GM12801 (cell line): ENCODE data around the gene KCNA5.

Source experiments
- TF ChIP-seq, protein P1 (sequence below): IDR thresholded peaks from one replicate; pipeline ENCODE4 v1.5.1; 2011; ENCODE audit warnings: control low read depth; ENCODE audit not compliant: insufficient read length; ENCODE audit errors: extremely low read depth

KCNA5 gene

DNA sequence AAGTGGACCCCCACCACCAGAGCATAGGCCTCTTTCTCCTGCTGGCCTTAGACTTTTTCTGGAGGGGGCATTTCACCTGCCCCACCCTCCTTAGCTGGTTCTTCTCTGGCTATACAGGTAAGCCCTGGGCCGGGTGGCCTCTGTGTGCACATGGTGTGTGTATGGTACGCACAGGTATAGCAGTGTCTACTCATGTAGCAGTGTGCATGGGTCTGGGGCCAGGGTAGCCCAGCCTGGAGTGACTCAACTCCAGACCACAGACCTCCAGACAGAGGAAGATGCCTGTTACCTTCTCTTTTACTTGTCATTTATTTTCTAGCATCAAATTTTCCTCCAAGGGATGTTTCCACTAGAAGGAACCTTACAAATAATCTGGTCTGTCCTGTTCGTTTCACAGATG is 6.9 kb downstream of the KCNA5 start:
- TF ChIP-seq, protein P1, sequence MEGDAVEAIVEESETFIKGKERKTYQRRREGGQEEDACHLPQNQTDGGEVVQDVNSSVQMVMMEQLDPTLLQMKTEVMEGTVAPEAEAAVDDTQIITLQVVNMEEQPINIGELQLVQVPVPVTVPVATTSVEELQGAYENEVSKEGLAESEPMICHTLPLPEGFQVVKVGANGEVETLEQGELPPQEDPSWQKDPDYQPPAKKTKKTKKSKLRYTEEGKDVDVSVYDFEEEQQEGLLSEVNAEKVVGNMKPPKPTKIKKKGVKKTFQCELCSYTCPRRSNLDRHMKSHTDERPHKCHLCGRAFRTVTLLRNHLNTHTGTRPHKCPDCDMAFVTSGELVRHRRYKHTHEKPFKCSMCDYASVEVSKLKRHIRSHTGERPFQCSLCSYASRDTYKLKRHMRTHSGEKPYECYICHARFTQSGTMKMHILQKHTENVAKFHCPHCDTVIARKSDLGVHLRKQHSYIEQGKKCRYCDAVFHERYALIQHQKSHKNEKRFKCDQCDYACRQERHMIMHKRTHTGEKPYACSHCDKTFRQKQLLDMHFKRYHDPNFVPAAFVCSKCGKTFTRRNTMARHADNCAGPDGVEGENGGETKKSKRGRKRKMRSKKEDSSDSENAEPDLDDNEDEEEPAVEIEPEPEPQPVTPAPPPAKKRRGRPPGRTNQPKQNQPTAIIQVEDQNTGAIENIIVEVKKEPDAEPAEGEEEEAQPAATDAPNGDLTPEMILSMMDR, result no peak

DNA sequence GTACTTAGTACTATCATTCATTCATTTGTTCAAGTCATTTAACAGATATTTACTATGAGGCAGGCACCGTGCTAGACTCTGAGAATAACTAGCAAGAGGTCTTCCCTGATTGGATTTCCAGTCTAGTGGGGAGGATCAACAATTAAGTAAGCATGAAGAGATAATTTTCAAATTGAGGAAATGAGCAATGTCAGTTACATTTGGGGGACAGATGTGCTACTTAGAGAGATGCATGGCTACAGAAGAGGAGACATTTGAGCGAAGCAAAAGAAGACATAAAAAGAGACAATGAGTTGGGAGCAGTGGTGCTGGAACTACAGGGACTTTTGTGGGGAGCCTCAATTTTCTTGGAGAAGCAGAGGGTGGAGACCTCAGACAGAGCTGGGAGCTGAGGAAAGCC is 7.7 kb downstream of the KCNA5 start:
- TF ChIP-seq, protein P1, result no peak

DNA sequence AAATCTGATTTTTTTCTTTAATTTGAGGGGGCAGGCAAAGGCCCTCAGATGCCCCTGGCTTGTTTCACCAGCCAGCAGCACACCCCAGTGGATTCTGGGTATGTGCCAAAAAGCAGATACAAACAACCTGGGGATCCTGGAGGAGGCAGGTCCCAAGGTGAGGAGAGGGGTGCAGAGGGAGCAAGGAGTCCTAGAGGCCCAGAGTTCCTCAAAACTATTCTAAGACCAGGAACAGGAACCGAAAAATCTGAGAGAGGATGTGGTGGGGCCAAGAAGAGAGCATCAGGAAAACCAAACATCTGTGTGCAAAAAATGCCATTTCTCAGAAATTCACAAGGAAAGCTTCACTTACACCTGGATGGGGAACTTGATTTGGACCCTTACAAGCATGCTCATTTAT is 8.2 kb downstream of the KCNA5 start:
- TF ChIP-seq, protein P1, result no peak

DNA sequence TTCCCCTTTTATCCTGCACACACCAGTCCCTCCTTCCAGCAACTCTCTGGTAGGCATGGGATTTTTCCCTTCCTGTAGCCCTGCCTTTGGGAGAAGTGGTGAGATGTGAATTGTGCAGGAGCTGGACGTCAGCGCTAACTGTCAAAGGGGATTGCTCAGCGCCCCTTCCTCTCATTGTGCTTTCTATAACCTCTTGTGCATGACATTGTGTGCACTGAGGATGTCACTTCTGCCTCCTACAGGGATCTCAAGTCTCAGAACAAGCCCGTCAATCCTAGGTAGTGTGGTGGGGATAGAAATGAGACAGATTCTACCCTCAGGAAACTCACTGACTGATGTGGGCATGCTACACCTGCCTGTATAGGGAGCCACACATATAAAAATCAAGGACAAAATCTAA is 8.7 kb downstream of the KCNA5 start:
- TF ChIP-seq, protein P1, result no peak

DNA sequence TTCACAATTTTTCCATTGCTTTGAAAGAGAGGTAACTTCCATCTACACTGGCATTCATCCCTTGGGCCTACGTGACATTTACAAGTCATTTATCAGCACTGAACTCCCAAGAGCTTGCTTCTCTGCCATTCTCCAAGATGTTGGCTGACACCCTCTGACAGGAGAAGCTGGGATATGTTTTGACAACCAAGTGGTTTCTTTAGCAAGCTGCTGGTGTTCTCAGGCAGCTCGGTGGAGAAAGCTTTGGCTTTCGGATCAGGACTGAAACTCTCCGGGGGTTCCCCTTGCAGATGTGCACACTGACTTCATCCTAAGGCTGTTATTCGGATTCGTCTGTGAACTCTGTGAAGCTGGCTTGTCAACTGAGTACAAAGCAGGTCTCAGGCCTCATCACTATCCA is 15.7 kb downstream of the KCNA5 start:
- TF ChIP-seq, protein P1, result no peak

DNA sequence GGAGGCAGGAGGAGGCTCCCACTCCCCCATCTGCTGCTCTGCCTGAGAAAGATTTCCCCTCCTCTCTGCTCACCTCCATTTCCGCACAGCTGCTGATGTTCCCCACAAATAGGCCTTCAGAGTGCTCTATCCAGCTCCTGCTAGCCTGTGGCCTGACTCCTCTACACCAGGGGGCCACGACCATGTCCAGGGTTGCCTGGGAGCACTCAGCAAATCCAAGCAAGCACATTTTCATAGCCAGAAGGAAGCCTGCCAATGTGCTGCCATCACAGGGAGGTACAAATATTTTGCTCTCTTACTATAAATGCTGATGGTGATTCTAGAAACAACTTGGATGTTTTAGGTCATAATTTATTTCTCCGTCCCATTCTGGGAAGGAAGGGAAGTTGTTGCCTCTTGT is 17.3 kb downstream of the KCNA5 start:
- TF ChIP-seq, protein P1, result no peak

DNA sequence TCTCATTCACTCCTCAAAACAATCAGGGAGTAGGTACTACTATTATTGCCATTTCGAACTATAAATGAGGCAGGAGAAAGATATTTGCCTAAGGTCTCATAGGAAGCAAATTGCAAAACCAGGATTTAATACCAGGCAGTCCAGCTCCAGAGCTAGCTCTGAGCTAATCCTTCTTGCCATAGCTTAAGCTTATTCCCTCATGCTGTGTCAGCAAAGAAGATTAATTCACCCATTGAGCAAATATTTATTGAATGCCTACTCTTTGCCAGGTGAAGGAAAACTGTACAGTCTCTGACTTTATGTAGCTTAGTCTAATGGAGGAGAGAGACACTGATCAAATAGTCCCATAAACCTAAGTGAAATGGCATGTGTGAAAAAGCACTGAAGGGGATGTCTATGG is 19.5 kb downstream of the KCNA5 start:
- TF ChIP-seq, protein P1, result no peak

DNA sequence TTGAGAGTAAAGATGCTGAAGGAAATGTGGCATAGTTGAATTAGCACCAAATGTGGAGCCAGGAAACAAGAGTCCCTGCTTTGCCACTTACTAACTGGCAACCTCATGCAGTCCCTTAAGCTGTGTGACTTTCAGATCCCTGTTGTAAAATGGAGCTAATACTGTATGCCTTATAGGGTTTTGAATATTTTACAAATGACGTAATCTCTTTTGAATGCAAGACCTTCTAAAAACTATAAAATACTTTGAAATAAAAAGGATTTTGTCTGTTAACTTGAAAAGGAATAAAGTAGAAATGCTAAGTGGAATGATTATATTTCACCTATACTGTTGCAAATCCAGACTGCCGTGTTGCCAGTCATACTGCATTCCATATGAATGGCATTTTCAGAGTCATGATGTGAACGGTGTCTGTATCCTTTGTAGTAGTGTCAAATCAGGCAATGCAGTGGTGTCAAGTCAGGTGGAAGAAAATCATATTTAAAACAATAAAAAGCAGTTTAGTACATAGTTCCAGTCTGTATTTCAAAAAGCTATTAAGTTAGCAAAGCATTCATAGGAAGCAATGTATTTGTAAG is 21.3 kb downstream of the KCNA5 start:
- TF ChIP-seq, protein P1, result no peak
